ENCODE data around the gene YWHAH.

The YWHAH gene

DNA sequence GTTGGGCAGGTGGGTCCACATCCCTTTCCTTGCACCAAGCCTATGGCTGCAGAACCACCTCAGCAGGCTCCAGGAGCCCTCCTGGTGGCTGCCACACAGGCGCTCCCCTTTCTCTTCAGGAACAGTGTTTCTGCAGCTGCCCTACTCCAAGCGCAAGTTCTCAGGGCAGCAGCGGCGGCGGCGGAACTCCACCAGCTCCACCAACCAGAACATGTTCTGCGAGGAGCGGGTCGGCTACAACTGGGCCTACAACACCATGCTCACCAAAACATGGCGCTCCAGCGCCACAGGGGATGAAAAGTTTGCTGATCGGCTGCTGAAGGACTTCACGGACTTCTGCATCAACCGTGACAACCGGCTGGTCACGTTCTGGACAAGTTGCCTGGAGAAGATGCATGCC lies 38.2 kb upstream of the YWHAH start:
- no peak for DNase-seq (ENCODE audit: low read depth in 1 of 2, low spot score in 1 of 2)
- H3K27ac ChIP-seq (replicated peaks): no peak overlapping the region
- H3K4me3 ChIP-seq (replicated peaks; ENCODE audit: insufficient read depth, low read length): no peak overlapping the region
- no peaks in the 10 kb centered on the region for H3K27me3 ChIP-seq (ENCODE audit: insufficient read depth, poor library complexity, severe bottlenecking)
- no peak for TF ChIP-seq SPI1 (IDR thresholded peaks at IDR 0.05; ENCODE audit: borderline replicate concordance, low read depth)
- TF ChIP-seq GABPA (IDR thresholded peaks at IDR 0.05; ENCODE audit: low read depth): no peak
- TF ChIP-seq, protein P1, sequence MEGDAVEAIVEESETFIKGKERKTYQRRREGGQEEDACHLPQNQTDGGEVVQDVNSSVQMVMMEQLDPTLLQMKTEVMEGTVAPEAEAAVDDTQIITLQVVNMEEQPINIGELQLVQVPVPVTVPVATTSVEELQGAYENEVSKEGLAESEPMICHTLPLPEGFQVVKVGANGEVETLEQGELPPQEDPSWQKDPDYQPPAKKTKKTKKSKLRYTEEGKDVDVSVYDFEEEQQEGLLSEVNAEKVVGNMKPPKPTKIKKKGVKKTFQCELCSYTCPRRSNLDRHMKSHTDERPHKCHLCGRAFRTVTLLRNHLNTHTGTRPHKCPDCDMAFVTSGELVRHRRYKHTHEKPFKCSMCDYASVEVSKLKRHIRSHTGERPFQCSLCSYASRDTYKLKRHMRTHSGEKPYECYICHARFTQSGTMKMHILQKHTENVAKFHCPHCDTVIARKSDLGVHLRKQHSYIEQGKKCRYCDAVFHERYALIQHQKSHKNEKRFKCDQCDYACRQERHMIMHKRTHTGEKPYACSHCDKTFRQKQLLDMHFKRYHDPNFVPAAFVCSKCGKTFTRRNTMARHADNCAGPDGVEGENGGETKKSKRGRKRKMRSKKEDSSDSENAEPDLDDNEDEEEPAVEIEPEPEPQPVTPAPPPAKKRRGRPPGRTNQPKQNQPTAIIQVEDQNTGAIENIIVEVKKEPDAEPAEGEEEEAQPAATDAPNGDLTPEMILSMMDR (IDR thresholded peaks at IDR 0.05; ENCODE audit: insufficient read depth, low read length): no peak
- TF ChIP-seq POLR2AphosphoS5 (IDR thresholded peaks at IDR 0.05; ENCODE audit: low read depth): no peak
- TF ChIP-seq, protein P2, sequence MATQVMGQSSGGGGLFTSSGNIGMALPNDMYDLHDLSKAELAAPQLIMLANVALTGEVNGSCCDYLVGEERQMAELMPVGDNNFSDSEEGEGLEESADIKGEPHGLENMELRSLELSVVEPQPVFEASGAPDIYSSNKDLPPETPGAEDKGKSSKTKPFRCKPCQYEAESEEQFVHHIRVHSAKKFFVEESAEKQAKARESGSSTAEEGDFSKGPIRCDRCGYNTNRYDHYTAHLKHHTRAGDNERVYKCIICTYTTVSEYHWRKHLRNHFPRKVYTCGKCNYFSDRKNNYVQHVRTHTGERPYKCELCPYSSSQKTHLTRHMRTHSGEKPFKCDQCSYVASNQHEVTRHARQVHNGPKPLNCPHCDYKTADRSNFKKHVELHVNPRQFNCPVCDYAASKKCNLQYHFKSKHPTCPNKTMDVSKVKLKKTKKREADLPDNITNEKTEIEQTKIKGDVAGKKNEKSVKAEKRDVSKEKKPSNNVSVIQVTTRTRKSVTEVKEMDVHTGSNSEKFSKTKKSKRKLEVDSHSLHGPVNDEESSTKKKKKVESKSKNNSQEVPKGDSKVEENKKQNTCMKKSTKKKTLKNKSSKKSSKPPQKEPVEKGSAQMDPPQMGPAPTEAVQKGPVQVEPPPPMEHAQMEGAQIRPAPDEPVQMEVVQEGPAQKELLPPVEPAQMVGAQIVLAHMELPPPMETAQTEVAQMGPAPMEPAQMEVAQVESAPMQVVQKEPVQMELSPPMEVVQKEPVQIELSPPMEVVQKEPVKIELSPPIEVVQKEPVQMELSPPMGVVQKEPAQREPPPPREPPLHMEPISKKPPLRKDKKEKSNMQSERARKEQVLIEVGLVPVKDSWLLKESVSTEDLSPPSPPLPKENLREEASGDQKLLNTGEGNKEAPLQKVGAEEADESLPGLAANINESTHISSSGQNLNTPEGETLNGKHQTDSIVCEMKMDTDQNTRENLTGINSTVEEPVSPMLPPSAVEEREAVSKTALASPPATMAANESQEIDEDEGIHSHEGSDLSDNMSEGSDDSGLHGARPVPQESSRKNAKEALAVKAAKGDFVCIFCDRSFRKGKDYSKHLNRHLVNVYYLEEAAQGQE (IDR thresholded peaks at IDR 0.05; ENCODE audit: insufficient replicate concordance, low read depth): no peak

- TF ChIP-seq, protein P2 (IDR thresholded peaks at IDR 0.05; ENCODE audit: insufficient replicate concordance, low read depth): no peak
- TF ChIP-seq GABPA (IDR thresholded peaks at IDR 0.05; ENCODE audit: low read depth): no peak
- no peak for DNase-seq (ENCODE audit: low read depth in 1 of 2, low spot score in 1 of 2)
- H3K4me3 ChIP-seq (replicated peaks; ENCODE audit: insufficient read depth, low read length): no peak overlapping the region
- no peaks in the 10 kb centered on the region for H3K27me3 ChIP-seq (ENCODE audit: insufficient read depth, poor library complexity, severe bottlenecking)
- H3K27ac ChIP-seq (replicated peaks): no peak overlapping the region
Observed at GRCh38 chr22:31906569-31906968, 37.8 kb upstream of the YWHAH start.

DNA sequence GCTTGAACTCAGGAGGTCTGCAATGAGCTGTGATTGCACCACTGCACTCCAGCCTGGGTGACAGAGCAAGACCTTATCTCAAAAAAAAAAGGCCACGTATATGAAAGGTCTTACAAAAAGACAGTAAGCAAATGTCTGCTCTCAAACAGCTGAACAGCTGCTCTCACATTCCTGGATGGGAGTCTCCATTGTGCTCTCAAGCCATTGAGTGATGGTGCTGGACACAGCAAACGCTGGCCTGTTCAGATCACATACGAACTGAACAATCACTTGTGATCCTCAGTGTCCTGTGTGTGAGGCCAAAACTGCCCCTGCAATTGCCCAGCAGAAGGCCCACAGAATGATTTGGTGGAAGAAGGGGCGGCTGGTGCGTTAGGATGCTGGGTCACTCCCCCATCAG lies 34.4 kb upstream of the YWHAH start:
- DNase-seq (ENCODE audit: low read depth in 1 of 2, low spot score in 1 of 2): no peak
- Histone ChIP-seq H3K4me3 (replicated peaks; ENCODE audit: insufficient read depth, low read length) (no peak overlapping the region), H3K27me3 (ENCODE audit: insufficient read depth, poor library complexity, severe bottlenecking) (no peaks in the 10 kb centered on the region), H3K27ac (replicated peaks) (no peak overlapping the region)
- TF ChIP-seq GABPA (IDR thresholded peaks at IDR 0.05; ENCODE audit: low read depth): no peak
- no peak for TF ChIP-seq POLR2AphosphoS5 (IDR thresholded peaks at IDR 0.05; ENCODE audit: low read depth)
- no peak for TF ChIP-seq SPI1 (IDR thresholded peaks at IDR 0.05; ENCODE audit: borderline replicate concordance, low read depth)
- TF ChIP-seq, protein P2 (IDR thresholded peaks at IDR 0.05; ENCODE audit: insufficient replicate concordance, low read depth): no peak
- TF ChIP-seq, protein P1 (IDR thresholded peaks at IDR 0.05; ENCODE audit: insufficient read depth, low read length): no peak

Data from HL-60 (cell line).